Fibroblast of lung (primary cell): Measurements from ENCODE around the gene ZBTB32. TPM values are rescaled to one million over a fixed set of nuclear protein-coding genes. Genes with fewer than 3 reads are reported as not detected.

Experiments used
- DNase-seq, 2 donors: peaks; one replicate each; pipeline versions ENCODE4 v3.0.0 to v3.0.0-alpha.2; 2010; ENCODE audit warnings: low read depth in 2 of 2
- H2AFZ ChIP-seq: 2 replicates; pipeline ENCODE4 v1.5.1; 2012; ENCODE audit warnings: low read length, control low read depth, inconsistent platforms
- H3K27ac ChIP-seq: 2 replicates; pipeline ENCODE4 v1.5.1; 2011; ENCODE audit warnings: low read length, control low read depth; ENCODE audit not compliant: insufficient read depth
- H3K27me3 ChIP-seq: 2 replicates; pipeline ENCODE4 v1.5.1; 2011; ENCODE audit warnings: mild to moderate bottlenecking, low read length; ENCODE audit not compliant: control insufficient read depth, insufficient read depth
- H3K36me3 ChIP-seq: 2 replicates; pipeline ENCODE4 v1.5.1; 2011; ENCODE audit warnings: low read length; ENCODE audit not compliant: control insufficient read depth, insufficient read depth
- H3K4me1 ChIP-seq: 2 replicates; pipeline ENCODE4 v1.5.1; 2011; ENCODE audit warnings: low read length; ENCODE audit not compliant: control insufficient read depth, insufficient read depth; ENCODE audit errors: extremely low read depth
- H3K4me2 ChIP-seq: 2 replicates; pipeline ENCODE4 v1.5.1; 2011; ENCODE audit warnings: low read length, control low read depth; ENCODE audit not compliant: insufficient read depth; ENCODE audit errors: extremely low read depth
- H3K4me3 ChIP-seq, 4 experiments: fragments of 200-600 bp in 1 of 4; sonication (generic) in 1 of 4; replicated peaks in 1 of 4; 2 replicates each; pipeline ENCODE4 v1.5.1; 2011 to 2016; ENCODE audit warnings: low read length in 4 of 4, low read depth in 3 of 4, mild to moderate bottlenecking in 3 of 4, control low read depth in 2 of 4, inconsistent platforms in 1 of 4, mixed read lengths in 1 of 4; ENCODE audit not compliant: insufficient read depth in 1 of 4; ENCODE audit errors: control extremely low read depth in 1 of 4
- H3K79me2 ChIP-seq: 2 replicates; pipeline ENCODE4 v1.5.1; 2012; ENCODE audit warnings: mild to moderate bottlenecking, low read length, inconsistent platforms; ENCODE audit not compliant: control insufficient read depth, insufficient read depth
- H3K9ac ChIP-seq: 2 replicates; pipeline ENCODE4 v1.5.1; 2011; ENCODE audit warnings: mild to moderate bottlenecking, low read length, control low read depth; ENCODE audit not compliant: insufficient read depth
- H3K9me3 ChIP-seq: 2 replicates; pipeline ENCODE4 v1.5.1; 2012; ENCODE audit warnings: low read depth, low read length; ENCODE audit not compliant: control insufficient read depth, insufficient read depth
- H4K20me1 ChIP-seq: 2 replicates; pipeline ENCODE4 v1.5.1; 2011; ENCODE audit warnings: low read length; ENCODE audit not compliant: control insufficient read depth, insufficient read depth; ENCODE audit errors: extremely low read depth
- EZH2 ChIP-seq: IDR thresholded peaks from 2 replicates; pipeline ENCODE4 v1.5.1; 2012; ENCODE audit warnings: low read length, control low read depth, mild to moderate bottlenecking; ENCODE audit errors: missing control alignments
- polyA plus RNA-seq, 2 donors: library from polyadenylated mRNA; depleted of rRNA in 1 of 2; stranded (reverse) in 1 of 2; unstranded in 1 of 2; fragments of >200 nt; gene quantifications; 2 replicates each; pipeline ENCODE4 v1.2.1, GENCODE V29; 2011 to 2012; ENCODE audit warnings: missing spikeins in 1 of 2
- total RNA-seq: library from RNA; depleted of rRNA; stranded (reverse); fragments of >200 nt; gene quantifications from 2 replicates; pipeline ENCODE4 v1.2.1, GENCODE V29; 2014
- TF ChIP-seq, protein P1 (sequence below), 2 donors: IDR thresholded peaks in 1 of 2; conservative IDR thresholded peaks in 1 of 2; 1 replicate in 1 of 2; 2 replicates in 1 of 2; pipeline ENCODE4 v1.5.1; 2011 to 2012; ENCODE audit warnings: low read length in 2 of 2, control low read depth in 1 of 2, inconsistent platforms in 1 of 2, low read depth in 1 of 2, mild to moderate bottlenecking in 1 of 2

The ZBTB32 gene
- total and polyA plus RNA-seq, 2 donors (not counting 1 experiment from before 2014, with no cell fraction given) = not detected

DNA sequence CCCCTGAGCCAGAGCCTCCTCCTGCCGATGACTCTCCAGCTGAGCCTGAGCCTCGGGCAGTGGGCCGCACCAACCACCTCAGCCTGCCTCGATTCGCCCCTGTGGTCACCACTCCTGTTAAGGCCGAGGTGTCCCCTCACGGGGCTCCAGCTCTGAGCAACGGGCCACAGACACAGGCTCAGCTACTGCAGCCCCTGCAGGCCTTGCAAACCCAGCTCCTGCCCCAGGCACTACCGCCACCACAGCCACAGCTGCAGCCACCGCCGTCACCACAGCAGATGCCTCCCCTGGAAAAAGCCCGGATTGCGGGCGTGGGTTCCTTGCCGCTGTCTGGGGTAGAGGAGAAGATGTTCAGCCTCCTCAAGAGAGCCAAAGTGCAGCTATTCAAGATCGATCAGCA, 17.0 kb downstream of the ZBTB32 start:
- no peaks in the 10 kb centered on the region for H3K9me3 ChIP-seq
- peaks cover 33% of the 10 kb centered on the region for H3K79me2 ChIP-seq
- TF ChIP-seq EZH2 = no peak
- TF ChIP-seq, protein P1, sequence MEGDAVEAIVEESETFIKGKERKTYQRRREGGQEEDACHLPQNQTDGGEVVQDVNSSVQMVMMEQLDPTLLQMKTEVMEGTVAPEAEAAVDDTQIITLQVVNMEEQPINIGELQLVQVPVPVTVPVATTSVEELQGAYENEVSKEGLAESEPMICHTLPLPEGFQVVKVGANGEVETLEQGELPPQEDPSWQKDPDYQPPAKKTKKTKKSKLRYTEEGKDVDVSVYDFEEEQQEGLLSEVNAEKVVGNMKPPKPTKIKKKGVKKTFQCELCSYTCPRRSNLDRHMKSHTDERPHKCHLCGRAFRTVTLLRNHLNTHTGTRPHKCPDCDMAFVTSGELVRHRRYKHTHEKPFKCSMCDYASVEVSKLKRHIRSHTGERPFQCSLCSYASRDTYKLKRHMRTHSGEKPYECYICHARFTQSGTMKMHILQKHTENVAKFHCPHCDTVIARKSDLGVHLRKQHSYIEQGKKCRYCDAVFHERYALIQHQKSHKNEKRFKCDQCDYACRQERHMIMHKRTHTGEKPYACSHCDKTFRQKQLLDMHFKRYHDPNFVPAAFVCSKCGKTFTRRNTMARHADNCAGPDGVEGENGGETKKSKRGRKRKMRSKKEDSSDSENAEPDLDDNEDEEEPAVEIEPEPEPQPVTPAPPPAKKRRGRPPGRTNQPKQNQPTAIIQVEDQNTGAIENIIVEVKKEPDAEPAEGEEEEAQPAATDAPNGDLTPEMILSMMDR (conservative IDR thresholded peaks at IDR 0.05 in 1 of 2, IDR thresholded peaks at IDR 0.05 in 1 of 2; ENCODE audit: low read depth in 1 of 2, low read length in 2 of 2) = no peak
- H3K36me3 ChIP-seq = peaks cover 42% of the 10 kb centered on the region
- H2AFZ ChIP-seq = no peak overlapping the region
- H3K4me2 ChIP-seq = no peak overlapping the region
- H3K27ac ChIP-seq = no peak overlapping the region
- H3K4me3 ChIP-seq = no peak overlapping the region
- DNase-seq = no peak
- no peaks in the 10 kb centered on the region for H4K20me1 ChIP-seq
- H3K9ac ChIP-seq = no peak overlapping the region
- H3K4me1 ChIP-seq = peaks cover 6% of the 10 kb centered on the region
- no peaks in the 10 kb centered on the region for H3K27me3 ChIP-seq

DNA sequence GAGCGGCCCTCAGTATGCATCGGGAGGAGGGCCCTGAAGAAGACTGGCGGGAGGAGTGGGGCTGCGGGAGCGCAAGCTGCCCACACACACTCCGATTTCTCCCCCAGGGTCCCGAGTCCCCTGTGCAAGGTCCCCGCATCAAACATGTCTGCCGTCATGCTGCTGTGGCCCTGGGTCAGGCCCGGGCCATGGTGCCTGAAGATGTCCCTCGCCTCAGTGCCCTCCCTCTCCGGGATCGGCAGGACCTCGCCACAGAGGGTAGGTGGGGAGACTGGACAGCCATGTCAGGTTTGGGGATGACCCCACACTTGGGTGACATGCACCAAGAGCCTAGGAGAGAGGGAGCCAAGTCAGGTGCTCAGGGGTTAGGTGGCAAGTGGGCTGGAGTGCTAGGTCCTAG, 18.1 kb downstream of the ZBTB32 start:
- H3K4me2 ChIP-seq = no peak overlapping the region
- H3K36me3 ChIP-seq = peaks cover 46% of the 10 kb centered on the region
- H4K20me1 ChIP-seq = no peaks in the 10 kb centered on the region
- no peaks in the 10 kb centered on the region for H3K9me3 ChIP-seq
- no peak overlapping the region for H3K27ac ChIP-seq
- no peak for DNase-seq
- TF ChIP-seq, protein P1 (conservative IDR thresholded peaks at IDR 0.05 in 1 of 2, IDR thresholded peaks at IDR 0.05 in 1 of 2; ENCODE audit: low read depth in 1 of 2, low read length in 2 of 2) = no peak
- TF ChIP-seq EZH2 = no peak
- H3K4me3 ChIP-seq = no peak overlapping the region
- peaks cover 33% of the 10 kb centered on the region for H3K79me2 ChIP-seq
- peaks cover 6% of the 10 kb centered on the region for H3K4me1 ChIP-seq
- H3K27me3 ChIP-seq = no peaks in the 10 kb centered on the region
- no peak overlapping the region for H2AFZ ChIP-seq
- H3K9ac ChIP-seq = no peak overlapping the region

DNA sequence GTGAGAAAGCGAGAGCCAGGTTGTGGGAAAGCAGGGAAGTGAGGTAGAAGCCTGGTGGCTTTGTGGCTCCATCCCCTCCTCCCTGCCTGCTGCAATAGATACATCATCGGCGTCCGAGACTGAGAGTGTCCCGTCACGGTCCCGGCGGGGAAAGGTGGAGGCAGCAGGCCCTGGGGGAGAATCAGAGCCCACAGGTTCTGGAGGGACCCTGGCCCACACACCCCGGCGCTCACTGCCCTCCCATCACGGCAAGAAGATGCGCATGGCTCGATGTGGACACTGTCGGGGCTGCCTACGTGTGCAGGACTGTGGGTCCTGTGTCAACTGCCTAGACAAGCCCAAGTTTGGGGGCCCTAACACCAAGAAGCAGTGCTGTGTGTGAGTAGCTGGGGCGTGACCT, 18.5 kb downstream of the ZBTB32 start:
- TF ChIP-seq, protein P1 (conservative IDR thresholded peaks at IDR 0.05 in 1 of 2, IDR thresholded peaks at IDR 0.05 in 1 of 2; ENCODE audit: low read depth in 1 of 2, low read length in 2 of 2) = no peak
- no peak for TF ChIP-seq EZH2
- H3K4me2 ChIP-seq = no peak overlapping the region
- DNase-seq = no peak
- H3K4me1 ChIP-seq = peaks cover 6% of the 10 kb centered on the region
- no peak overlapping the region for H3K4me3 ChIP-seq
- H3K79me2 ChIP-seq = peaks cover 33% of the 10 kb centered on the region
- H2AFZ ChIP-seq = no peak overlapping the region
- H3K9ac ChIP-seq = no peak overlapping the region
- no peaks in the 10 kb centered on the region for H4K20me1 ChIP-seq
- peaks cover 49% of the 10 kb centered on the region for H3K36me3 ChIP-seq
- H3K27ac ChIP-seq = no peak overlapping the region
- H3K27me3 ChIP-seq = no peaks in the 10 kb centered on the region
- H3K9me3 ChIP-seq = no peaks in the 10 kb centered on the region
